Hematopoietic multipotent progenitor cell treated with erythropoietin and hydrocortisone succinate and interleukin-3 and kit ligand, for 8 days (in vitro differentiated cells): ENCODE data around the gene FAM47A.

Experiments used
- DNase-seq: peaks from one replicate; pipeline ENCODE4 v3.0.0-alpha.2; 2015

The FAM47A gene

GRCh38 chrX:34132028-34132427 is at the start of gene FAM47A:
Gene FAM47A (minus strand): TSS chrX:34132314. CDS start chrX:34132278, 36 bp downstream.
- no peak for DNase-seq

- DNase-seq: no peak
Observed at GRCh38 chrX:34147345-34147744, 15.2 kb upstream of the FAM47A start.

GRCh38 chrX:34146906-34147305 is 14.8 kb upstream of the FAM47A start:
- DNase-seq: no peak

- no peak for DNase-seq
Observed at GRCh38 chrX:34144246-34144645, 12.1 kb upstream of the FAM47A start.

DNA sequence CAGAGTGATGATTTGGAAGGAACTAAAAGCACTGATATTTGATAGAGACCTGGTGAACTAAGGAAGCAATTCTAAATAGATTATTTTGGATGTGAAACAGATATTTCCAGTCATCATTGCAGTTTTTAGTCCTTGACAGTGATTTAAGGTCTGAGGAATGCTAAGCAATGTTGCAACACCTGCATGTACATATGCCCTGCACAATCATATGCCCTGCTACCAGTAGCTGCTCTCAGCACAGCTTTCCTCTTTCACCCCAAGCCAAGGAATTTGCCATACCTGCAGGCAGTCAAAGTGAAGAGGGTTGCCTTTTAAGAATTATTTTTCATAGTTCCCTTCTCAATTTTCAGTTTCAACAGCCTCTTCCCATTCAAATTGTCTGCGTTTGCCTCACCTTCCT is 8.7 kb upstream of the FAM47A start:
- DNase-seq: no peak

DNA sequence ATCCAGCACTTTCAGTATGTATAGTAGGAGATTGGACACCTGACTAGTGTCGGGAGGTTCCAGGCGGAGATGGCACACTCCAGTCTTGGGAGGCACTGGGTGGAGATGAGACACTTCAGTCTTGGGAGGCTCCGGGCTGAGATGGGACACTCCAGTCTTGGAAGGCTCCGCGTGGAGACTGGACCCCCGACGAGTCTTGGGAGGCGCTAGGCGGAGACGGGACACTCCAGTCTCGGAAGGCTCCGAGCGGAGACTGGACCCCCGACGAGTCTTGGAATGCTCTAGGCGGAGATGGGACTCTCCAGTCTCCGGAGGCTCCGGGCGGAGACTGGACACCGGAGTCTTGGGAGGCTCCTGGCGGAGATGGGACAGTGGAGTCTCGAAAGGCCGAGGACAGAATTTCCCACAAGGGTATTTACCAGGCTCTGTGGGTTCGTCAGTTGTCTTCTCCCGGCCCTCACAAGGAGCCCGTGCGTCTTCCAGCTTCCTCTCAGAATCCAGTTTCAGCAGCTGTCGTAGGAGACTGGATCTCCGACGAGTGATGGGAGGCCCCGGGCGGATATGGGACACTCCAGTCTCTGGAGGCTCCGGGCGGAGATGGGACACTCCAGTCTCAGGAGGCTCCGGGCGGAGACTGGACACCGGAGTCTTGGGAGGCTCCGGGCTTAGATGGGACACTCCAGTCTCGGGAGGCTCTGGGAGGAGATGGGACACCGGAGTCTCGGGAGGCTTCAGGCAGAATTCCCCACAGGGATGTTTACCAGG is 952 bp downstream of the FAM47A start:
- no peak for DNase-seq

GRCh38 chrX:34130501-34130900 is 1.6 kb downstream of the FAM47A start:
- DNase-seq: no peak

- no peak for DNase-seq
Observed at GRCh38 chrX:34126011-34126410, 6.1 kb downstream of the FAM47A start.

DNA sequence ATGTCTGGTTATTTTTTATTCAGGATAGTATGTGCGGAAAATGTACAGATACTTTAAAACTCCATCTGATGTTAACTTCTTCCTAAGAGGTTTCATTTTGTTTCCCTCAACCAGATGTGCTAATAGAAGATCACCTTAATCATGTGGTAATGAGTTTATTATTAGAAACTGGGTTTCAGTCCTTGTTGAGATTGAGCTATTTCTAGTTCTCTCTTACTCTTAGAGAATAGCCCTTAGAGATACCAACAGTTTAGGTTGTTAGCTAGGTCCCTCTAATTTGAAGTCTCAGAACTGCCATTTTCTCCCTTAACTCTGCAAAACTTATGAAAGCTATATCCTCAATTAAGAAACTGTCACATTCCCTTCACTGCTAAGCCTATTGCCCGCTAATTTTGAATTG is 13.0 kb downstream of the FAM47A start:
- DNase-seq: no peak

- DNase-seq: no peak
Observed at GRCh38 chrX:34112459-34112858, 19.7 kb downstream of the FAM47A start.
